CD14-positive monocyte (primary cell): ENCODE results near the gene OLFML2B. TPM values are rescaled to one million over a fixed set of nuclear protein-coding genes. Genes with fewer than 3 reads are reported as not detected.

Experiments
- DNase-seq, 3 donors: peaks; one replicate each; pipeline ENCODE4 v3.0.0-alpha.2; 2011 to 2022
- H2AFZ ChIP-seq: 2 replicates; pipeline ENCODE4 v1.6.0; 2012; ENCODE audit warnings: mild to moderate bottlenecking, low read depth, low read length, inconsistent platforms; ENCODE audit not compliant: insufficient read depth, poor library complexity, severe bottlenecking
- H3K27ac ChIP-seq, 2 donors: 1 replicate in 1 of 2; 2 replicates in 1 of 2; pipeline ENCODE4 v1.5.1; 2012 to 2013; ENCODE audit warnings: low read length in 2 of 2, control low read depth in 1 of 2, inconsistent platforms in 1 of 2, low read depth in 1 of 2, mild to moderate bottlenecking in 1 of 2
- H3K27me3 ChIP-seq, 2 donors: one replicate each; pipeline versions ENCODE4 v1.6.0 to v1.6.1; 2011 to 2013; ENCODE audit warnings: low read length in 2 of 2; ENCODE audit not compliant: control insufficient read depth in 2 of 2, insufficient read depth in 2 of 2
- H3K36me3 ChIP-seq, 2 donors: replicated peaks in 1 of 2; 1 replicate in 1 of 2; 2 replicates in 1 of 2; pipeline versions ENCODE4 v1.5.1 to v1.6.1; 2012 to 2013; ENCODE audit warnings: low read length in 2 of 2, control low read depth in 1 of 2, inconsistent platforms in 1 of 2, mild to moderate bottlenecking in 1 of 2; ENCODE audit not compliant: insufficient read depth in 2 of 2, control insufficient read depth in 1 of 2
- H3K4me1 ChIP-seq, 2 donors: 1 replicate in 1 of 2; 2 replicates in 1 of 2; pipeline versions ENCODE4 v1.5.1 to v1.6.1; 2012 to 2013; ENCODE audit warnings: low read length in 2 of 2, control low read depth in 1 of 2, inconsistent platforms in 1 of 2, mild to moderate bottlenecking in 1 of 2, moderate library complexity in 1 of 2; ENCODE audit not compliant: insufficient read depth in 2 of 2, control insufficient read depth in 1 of 2
- H3K4me2 ChIP-seq: replicated peaks from 2 replicates; pipeline ENCODE3; 2012; ENCODE audit warnings: low read length, moderate library complexity, mild to moderate bottlenecking; ENCODE audit not compliant: poor library complexity, severe bottlenecking; ENCODE audit errors: extremely low read depth
- H3K4me3 ChIP-seq, 3 experiments: fragments of 200-600 bp in 1 of 3; sonication (generic) in 1 of 3; replicated peaks in 1 of 3; 1 replicate in 2 of 3; 2 replicates in 1 of 3; pipeline ENCODE4 v1.5.1; 2011 to 2013; ENCODE audit warnings: low read length in 3 of 3, mild to moderate bottlenecking in 3 of 3, control low read depth in 2 of 3, low read depth in 2 of 3, inconsistent platforms in 1 of 3, moderate library complexity in 1 of 3
- H3K79me2 ChIP-seq: 2 replicates; pipeline ENCODE4 v1.6.0; 2012; ENCODE audit warnings: mild to moderate bottlenecking, control low read depth, inconsistent platforms, low read length, moderate library complexity; ENCODE audit not compliant: insufficient read depth
- H3K9ac ChIP-seq: 2 replicates; pipeline ENCODE4 v1.6.0; 2017; ENCODE audit warnings: low read length, mild to moderate bottlenecking; ENCODE audit not compliant: insufficient read depth, poor library complexity, severe bottlenecking
- H3K9me3 ChIP-seq, 2 donors: replicated peaks in 1 of 2; 1 replicate in 1 of 2; 2 replicates in 1 of 2; pipeline versions ENCODE4 v1.5.1 to v1.6.1; 2012 to 2013; ENCODE audit warnings: low read length in 2 of 2, control low read depth in 1 of 2; ENCODE audit not compliant: control insufficient read depth in 1 of 2, insufficient read depth in 1 of 2
- H4K20me1 ChIP-seq: 2 replicates; pipeline ENCODE4 v1.6.0; 2012; ENCODE audit warnings: mild to moderate bottlenecking, low read length, control low read depth, moderate library complexity; ENCODE audit not compliant: insufficient read depth
- H3K27ac Mint-ChIP-seq, 7 donors: one replicate each; pipeline ENCODE4 v1.8.0; 2020; ENCODE audit warnings: mild to moderate bottlenecking in 7 of 7, mixed read lengths in 7 of 7, moderate library complexity in 6 of 7, inconsistent platforms in 2 of 7
- H3K27me3 Mint-ChIP-seq, 3 donors: one replicate each; pipeline ENCODE4 v1.8.0; 2021 to 2022; ENCODE audit warnings: low read depth in 3 of 3, mild to moderate bottlenecking in 3 of 3, mixed read lengths in 3 of 3, moderate library complexity in 3 of 3, inconsistent platforms in 1 of 3
- H3K36me3 Mint-ChIP-seq, 2 donors: one replicate each; pipeline ENCODE4 v1.8.0; 2020; ENCODE audit warnings: mixed read lengths in 2 of 2, inconsistent platforms in 1 of 2, mild to moderate bottlenecking in 1 of 2
- H3K4me1 Mint-ChIP-seq: one replicate; pipeline ENCODE4 v1.8.0; 2020; ENCODE audit warnings: mild to moderate bottlenecking, mixed read lengths
- H3K4me3 Mint-ChIP-seq, 2 donors: one replicate each; pipeline ENCODE4 v1.8.0; 2020; ENCODE audit warnings: mild to moderate bottlenecking in 2 of 2, mixed read lengths in 2 of 2, moderate library complexity in 1 of 2
- H3K9me3 Mint-ChIP-seq, 7 donors: one replicate each; pipeline ENCODE4 v1.8.0; 2020 to 2022; ENCODE audit warnings: mixed read lengths in 7 of 7, mild to moderate bottlenecking in 6 of 7, moderate library complexity in 6 of 7, inconsistent platforms in 2 of 7
- WGBS: methylation state at CpG from one replicate; pipeline ENCODE4 v1.1.5; 2013; ENCODE audit warnings: missing lambda C conversion rate; ENCODE audit not compliant: insufficient coverage; 5-methylcytosine and 5-hydroxymethylcytosine counted together
- intact Hi-C, 2 donors: fragments of 100-400 bp; cut with micrococcal nuclease; formaldehyde crosslinking; loops; one replicate each; pipeline versions ENCODE4 v1.15.0 to v1.15.1; 2023
- polyA plus RNA-seq, 3 donors: library from polyadenylated mRNA; depleted of rRNA in 1 of 3; unstranded in 2 of 3; stranded (reverse) in 1 of 3; fragments of 300-500 nt in 2 of 3; fragments of >200 nt in 1 of 3; fragmentation: Illumina TruSeq in 2 of 3; gene quantifications; 1 replicate in 2 of 3; 2 replicates in 1 of 3; pipeline ENCODE4 v1.2.3, GENCODE V29; 2012 to 2021
- TF ChIP-seq, protein P1 (sequence below): fragments of 200-600 bp; IDR thresholded peaks from one replicate; pipeline ENCODE4 v1.8.0; 2022; ENCODE audit warnings: antibody characterized with exemption, mild to moderate bottlenecking

OLFML2B gene
- polyA plus RNA-seq, 3 donors: 0.66 to 1.4 (median 0.95) TPM

DNA sequence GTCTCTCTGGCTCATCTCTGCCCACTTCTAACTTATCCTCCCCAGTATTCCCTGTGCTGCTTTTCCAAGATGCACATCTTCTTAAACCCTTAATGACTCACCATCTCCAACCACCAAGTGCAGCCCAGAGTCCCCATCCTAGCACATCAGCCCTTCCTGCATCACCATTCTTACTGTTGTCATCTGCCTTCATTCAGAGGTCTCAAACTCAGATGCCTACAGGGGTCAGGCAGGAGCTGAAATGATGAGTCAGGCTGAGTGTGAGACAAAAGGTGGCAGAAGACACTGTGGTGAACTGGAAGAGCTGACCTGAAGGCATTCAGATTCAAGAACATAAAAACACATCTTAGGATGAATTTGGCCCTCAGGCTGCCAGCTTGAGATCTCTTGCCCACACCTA, 34.6 kb downstream of the OLFML2B start:
- Histone ChIP-seq H3K4me2 (peak overlapping the region; percentile 45), H4K20me1 (no peaks in the 10 kb centered on the region), H3K27ac (peak overlapping the region; percentile 46 to 76), H2AFZ (no peak overlapping the region), H3K9me3 (peaks cover 12 to 17% of the 10 kb centered on the region in 2 donors), H3K4me3 (peak overlapping the region in 1 of 3 experiments; percentile 25), H3K36me3 (no peaks in the 10 kb centered on the region), H3K9ac (no peak overlapping the region), H3K4me1 (peaks cover 28 to 34% of the 10 kb centered on the region in 2 donors), H3K79me2 (no peaks in the 10 kb centered on the region), H3K27me3 (no peaks in the 10 kb centered on the region)
- intact Hi-C loops: no loop called here
- H3K4me1 Mint-ChIP-seq: peaks cover 34% of the 10 kb centered on the region
- H3K27me3 Mint-ChIP-seq: peaks cover 0 to 2% (median 2%) of the 10 kb centered on the region in 3 donors
- TF ChIP-seq, protein P1, sequence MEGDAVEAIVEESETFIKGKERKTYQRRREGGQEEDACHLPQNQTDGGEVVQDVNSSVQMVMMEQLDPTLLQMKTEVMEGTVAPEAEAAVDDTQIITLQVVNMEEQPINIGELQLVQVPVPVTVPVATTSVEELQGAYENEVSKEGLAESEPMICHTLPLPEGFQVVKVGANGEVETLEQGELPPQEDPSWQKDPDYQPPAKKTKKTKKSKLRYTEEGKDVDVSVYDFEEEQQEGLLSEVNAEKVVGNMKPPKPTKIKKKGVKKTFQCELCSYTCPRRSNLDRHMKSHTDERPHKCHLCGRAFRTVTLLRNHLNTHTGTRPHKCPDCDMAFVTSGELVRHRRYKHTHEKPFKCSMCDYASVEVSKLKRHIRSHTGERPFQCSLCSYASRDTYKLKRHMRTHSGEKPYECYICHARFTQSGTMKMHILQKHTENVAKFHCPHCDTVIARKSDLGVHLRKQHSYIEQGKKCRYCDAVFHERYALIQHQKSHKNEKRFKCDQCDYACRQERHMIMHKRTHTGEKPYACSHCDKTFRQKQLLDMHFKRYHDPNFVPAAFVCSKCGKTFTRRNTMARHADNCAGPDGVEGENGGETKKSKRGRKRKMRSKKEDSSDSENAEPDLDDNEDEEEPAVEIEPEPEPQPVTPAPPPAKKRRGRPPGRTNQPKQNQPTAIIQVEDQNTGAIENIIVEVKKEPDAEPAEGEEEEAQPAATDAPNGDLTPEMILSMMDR: no peak
- peak in 2 of 3 donors; percentile 8 to 45 for DNase-seq
- H3K36me3 Mint-ChIP-seq: peaks cover 4 to 10% of the 10 kb centered on the region in 2 donors
- H3K4me3 Mint-ChIP-seq: peak overlapping the region in 1 of 2 donors; percentile 72
- peaks cover 10 to 18% (median 13%) of the 10 kb centered on the region in 7 donors for H3K9me3 Mint-ChIP-seq
- peak overlapping the region; percentile 74 to 97 (median 88) for H3K27ac Mint-ChIP-seq

DNA sequence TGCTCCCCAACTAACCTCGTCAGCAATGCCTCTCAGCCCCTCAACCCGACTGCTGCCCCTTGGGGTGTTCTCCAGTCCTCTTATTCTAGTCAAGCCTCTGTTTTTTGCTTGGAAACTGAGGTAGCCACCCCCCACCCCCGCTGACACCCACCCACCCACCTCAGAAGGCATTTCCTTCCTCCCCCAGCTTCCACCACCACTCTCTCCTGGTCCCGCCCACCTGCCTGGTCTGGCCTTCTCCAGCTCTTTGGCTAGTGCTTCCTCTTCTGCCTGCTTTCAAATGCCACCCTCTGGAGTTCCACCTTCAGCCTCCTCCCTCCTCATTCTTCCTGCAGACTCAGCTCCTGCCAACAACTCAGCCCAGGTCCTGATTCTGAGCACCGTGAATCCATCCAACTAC, 35.3 kb downstream of the OLFML2B start:
- H3K79me2 ChIP-seq: no peaks in the 10 kb centered on the region
- H3K9ac ChIP-seq: no peak overlapping the region
- no peaks in the 10 kb centered on the region for H3K27me3 ChIP-seq
- H3K4me3 ChIP-seq: peak overlapping the region in 1 of 3 experiments; percentile 25
- TF ChIP-seq, protein P1: no peak
- peaks cover 36% of the 10 kb centered on the region for H3K4me1 Mint-ChIP-seq
- peak overlapping the region in 1 of 2 donors; percentile 76 for H3K27ac ChIP-seq
- WGBS: 42% methylated on average over 4 of the region's 5 CpGs
- H2AFZ ChIP-seq: no peak overlapping the region
- H3K36me3 ChIP-seq: no peaks in the 10 kb centered on the region
- intact Hi-C loops: no loop called here
- peak overlapping the region; percentile 30 to 97 (median 88) for H3K27ac Mint-ChIP-seq
- H3K4me2 ChIP-seq: peak overlapping the region; percentile 45
- peak in 2 of 3 donors; percentile 14 to 21 for DNase-seq
- H3K36me3 Mint-ChIP-seq: peaks cover 4 to 10% of the 10 kb centered on the region in 2 donors
- no peaks in the 10 kb centered on the region for H4K20me1 ChIP-seq
- H3K9me3 Mint-ChIP-seq: peaks cover 7 to 16% (median 13%) of the 10 kb centered on the region in 7 donors
- H3K4me1 ChIP-seq: peaks cover 28 to 34% of the 10 kb centered on the region in 2 donors
- peak overlapping the region in 1 of 2 donors; percentile 72 for H3K4me3 Mint-ChIP-seq
- H3K27me3 Mint-ChIP-seq: peaks cover 0 to 2% (median 2%) of the 10 kb centered on the region in 3 donors
- H3K9me3 ChIP-seq: peaks cover 12 to 16% of the 10 kb centered on the region in 2 donors
